Uterus (tissue), 4 donors: ENCODE measurements around the gene LCN9. TPM values are rescaled to one million over a fixed set of nuclear protein-coding genes. Genes with fewer than 3 reads are reported as not detected.

Experiments used
- DNase-seq, 2 donors: peaks; one replicate each; pipeline ENCODE4 v3.0.0-alpha.2; 2019 to 2020
- H3K27ac ChIP-seq, 2 donors: fragments of 200-600 bp; sonication (generic); 1 replicate in 1 of 2; 2 replicates in 1 of 2; pipeline ENCODE4 v1.5.1; 2016 to 2018
- H3K27me3 ChIP-seq, 2 donors: fragments of 200-600 bp; sonication (generic); one replicate each; pipeline ENCODE4 v1.5.1; 2018 to 2019; ENCODE audit warnings: control low read depth in 1 of 2
- H3K36me3 ChIP-seq, 2 donors: fragments of 200-600 bp; sonication (generic); one replicate each; pipeline ENCODE4 v1.5.1; 2019; ENCODE audit warnings: control low read depth in 1 of 2
- H3K4me1 ChIP-seq, 2 donors: fragments of 200-600 bp; sonication (generic); one replicate each; pipeline ENCODE4 v1.5.1; 2018 to 2019; ENCODE audit warnings: control low read depth in 1 of 2
- H3K4me3 ChIP-seq, 2 donors: fragments of 200-600 bp; sonication (generic); 1 replicate in 1 of 2; 2 replicates in 1 of 2; pipeline ENCODE4 v1.5.1; 2018 to 2019; ENCODE audit warnings: mild to moderate bottlenecking in 1 of 2
- H3K9me3 ChIP-seq, 2 donors: fragments of 200-600 bp; sonication (generic); one replicate each; pipeline ENCODE4 v1.5.1; 2019; ENCODE audit warnings: control low read depth in 1 of 2
- POLR2A ChIP-seq, 2 donors: fragments of 450-650 bp; IDR thresholded peaks; one replicate each; pipeline ENCODE4 v1.6.1; 2016; ENCODE audit warnings: antibody characterized with exemption in 2 of 2, mild to moderate bottlenecking in 1 of 2, moderate library complexity in 1 of 2
- intact Hi-C: fragments of 100-400 bp; cut with DNase I; formaldehyde crosslinking; loops from one replicate; pipeline ENCODE4 v1.15.1; 2023; ENCODE audit warnings: low total_unique reads
- total RNA-seq, 4 donors: library from RNA; depleted of rRNA in 3 of 4; stranded (reverse); fragments of >200 nt in 3 of 4; gene quantifications; one replicate each; pipeline versions ENCODE4 v1.1.0 to v1.2.4, GENCODE V29; 2014 to 2023
- TF ChIP-seq, protein P1 (sequence below), 4 experiments: fragments of 200-600 bp in 2 of 4; fragments of 450-650 bp in 2 of 4; sonication (generic) in 2 of 4; IDR thresholded peaks; one replicate each; pipeline ENCODE4 v1.5.1; 2016 to 2019; ENCODE audit warnings: antibody characterized with exemption in 4 of 4, mild to moderate bottlenecking in 2 of 4, moderate library complexity in 1 of 4
- donor health status: DM: yes; HTN: yes; CAD: no.

LCN9 gene
- total RNA-seq, 4 donors from 2014 or later, result not detected

DNA sequence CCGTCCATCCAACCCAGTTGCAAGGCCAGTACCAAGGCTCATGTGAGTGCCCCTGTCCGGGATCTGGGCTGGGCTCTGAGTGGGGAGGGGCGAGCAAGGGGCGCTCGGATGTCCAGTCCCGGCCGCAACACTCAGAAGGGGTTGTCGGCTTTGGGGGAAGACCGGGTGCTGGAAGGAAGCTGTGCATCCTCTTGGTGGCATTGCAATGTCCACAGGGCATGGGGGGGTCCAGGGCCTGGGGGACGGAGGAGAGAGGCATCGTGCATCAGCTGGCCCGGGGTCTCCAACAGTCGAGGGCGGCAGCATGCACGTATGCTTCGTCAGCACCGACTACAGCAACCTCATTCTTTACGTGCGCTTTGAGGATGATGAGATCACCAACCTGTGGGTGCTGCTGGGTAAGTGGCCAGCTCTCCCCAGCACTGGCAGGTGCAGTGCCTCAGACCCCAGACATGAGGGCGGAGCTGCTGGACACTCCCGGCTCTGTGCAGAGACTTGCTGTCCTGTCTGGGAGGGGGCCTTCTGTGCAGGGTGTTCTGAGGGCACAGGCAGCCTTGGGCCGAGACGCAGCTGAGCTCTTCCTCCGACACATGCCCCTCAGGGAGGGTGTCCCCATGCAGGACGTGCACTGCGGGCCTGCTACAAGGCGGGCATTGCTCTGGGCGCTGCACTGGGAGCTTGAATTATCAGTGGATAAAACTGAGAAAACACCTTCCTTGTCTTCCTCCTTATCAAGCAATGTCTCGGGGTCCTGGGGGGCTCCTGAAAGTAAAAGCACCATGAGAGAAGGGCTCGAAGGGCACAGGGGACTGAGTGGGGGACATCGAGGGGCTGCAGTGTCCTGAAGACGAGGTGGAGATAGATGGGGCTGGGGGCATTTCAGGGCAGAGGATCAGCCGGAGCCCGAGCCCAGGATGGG, 46.2 kb upstream of the LCN9 start:
- no peak for DNase-seq
- Histone ChIP-seq H3K9me3 (no peaks in the 10 kb centered on the region), H3K27me3 (no peaks in the 10 kb centered on the region), H3K4me3 (no peak overlapping the region), H3K27ac (no peak overlapping the region), H3K4me1 (no peaks in the 10 kb centered on the region), H3K36me3 (no peaks in the 10 kb centered on the region)
- TF ChIP-seq, protein P1, sequence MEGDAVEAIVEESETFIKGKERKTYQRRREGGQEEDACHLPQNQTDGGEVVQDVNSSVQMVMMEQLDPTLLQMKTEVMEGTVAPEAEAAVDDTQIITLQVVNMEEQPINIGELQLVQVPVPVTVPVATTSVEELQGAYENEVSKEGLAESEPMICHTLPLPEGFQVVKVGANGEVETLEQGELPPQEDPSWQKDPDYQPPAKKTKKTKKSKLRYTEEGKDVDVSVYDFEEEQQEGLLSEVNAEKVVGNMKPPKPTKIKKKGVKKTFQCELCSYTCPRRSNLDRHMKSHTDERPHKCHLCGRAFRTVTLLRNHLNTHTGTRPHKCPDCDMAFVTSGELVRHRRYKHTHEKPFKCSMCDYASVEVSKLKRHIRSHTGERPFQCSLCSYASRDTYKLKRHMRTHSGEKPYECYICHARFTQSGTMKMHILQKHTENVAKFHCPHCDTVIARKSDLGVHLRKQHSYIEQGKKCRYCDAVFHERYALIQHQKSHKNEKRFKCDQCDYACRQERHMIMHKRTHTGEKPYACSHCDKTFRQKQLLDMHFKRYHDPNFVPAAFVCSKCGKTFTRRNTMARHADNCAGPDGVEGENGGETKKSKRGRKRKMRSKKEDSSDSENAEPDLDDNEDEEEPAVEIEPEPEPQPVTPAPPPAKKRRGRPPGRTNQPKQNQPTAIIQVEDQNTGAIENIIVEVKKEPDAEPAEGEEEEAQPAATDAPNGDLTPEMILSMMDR (IDR thresholded peaks at IDR 0.05), result no peak
- no peak for TF ChIP-seq POLR2A (IDR thresholded peaks at IDR 0.05)
- intact Hi-C loops, result no loop called here

- H3K9me3 ChIP-seq, result no peaks in the 10 kb centered on the region
- H3K4me1 ChIP-seq, result no peaks in the 10 kb centered on the region
- no peaks in the 10 kb centered on the region for H3K36me3 ChIP-seq
- H3K27ac ChIP-seq, result no peak overlapping the region
- no peak for DNase-seq
- intact Hi-C loops, result no loop called here
- TF ChIP-seq, protein P1 (IDR thresholded peaks at IDR 0.05), result no peak
- TF ChIP-seq POLR2A (IDR thresholded peaks at IDR 0.05), result no peak
- H3K4me3 ChIP-seq, result no peak overlapping the region
- H3K27me3 ChIP-seq, result no peaks in the 10 kb centered on the region
Measured at GRCh38 chr9:135617538-135617900, 45.6 kb upstream of the LCN9 start.

DNA sequence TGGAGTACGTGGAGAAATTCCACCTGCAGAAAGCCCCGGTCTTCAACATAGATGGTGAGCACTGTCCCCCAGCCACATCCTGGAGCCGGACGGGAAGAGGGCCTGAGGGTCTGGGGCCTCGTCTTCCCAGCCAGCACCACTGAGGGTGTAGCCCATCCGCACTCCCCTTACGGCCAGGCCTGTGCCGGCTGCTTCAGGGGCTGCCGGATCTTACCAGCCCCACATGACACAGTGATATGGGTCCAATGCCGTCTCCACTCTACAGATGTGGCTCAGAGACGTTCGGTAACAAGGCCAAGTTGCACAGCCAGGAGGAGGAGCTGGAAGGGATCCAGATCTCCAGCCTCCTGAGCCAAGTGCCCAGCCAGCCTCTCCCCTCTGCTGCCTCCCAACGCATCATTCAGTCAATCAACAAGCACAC, 45.1 kb upstream of the LCN9 start:
- Histone ChIP-seq H3K4me1 (no peaks in the 10 kb centered on the region), H3K27ac (no peak overlapping the region), H3K27me3 (no peaks in the 10 kb centered on the region), H3K4me3 (no peak overlapping the region), H3K9me3 (no peaks in the 10 kb centered on the region), H3K36me3 (no peaks in the 10 kb centered on the region)
- DNase-seq, result no peak
- TF ChIP-seq, protein P1 (IDR thresholded peaks at IDR 0.05), result no peak
- TF ChIP-seq POLR2A (IDR thresholded peaks at IDR 0.05), result no peak
- intact Hi-C loops, result no loop called here

DNA sequence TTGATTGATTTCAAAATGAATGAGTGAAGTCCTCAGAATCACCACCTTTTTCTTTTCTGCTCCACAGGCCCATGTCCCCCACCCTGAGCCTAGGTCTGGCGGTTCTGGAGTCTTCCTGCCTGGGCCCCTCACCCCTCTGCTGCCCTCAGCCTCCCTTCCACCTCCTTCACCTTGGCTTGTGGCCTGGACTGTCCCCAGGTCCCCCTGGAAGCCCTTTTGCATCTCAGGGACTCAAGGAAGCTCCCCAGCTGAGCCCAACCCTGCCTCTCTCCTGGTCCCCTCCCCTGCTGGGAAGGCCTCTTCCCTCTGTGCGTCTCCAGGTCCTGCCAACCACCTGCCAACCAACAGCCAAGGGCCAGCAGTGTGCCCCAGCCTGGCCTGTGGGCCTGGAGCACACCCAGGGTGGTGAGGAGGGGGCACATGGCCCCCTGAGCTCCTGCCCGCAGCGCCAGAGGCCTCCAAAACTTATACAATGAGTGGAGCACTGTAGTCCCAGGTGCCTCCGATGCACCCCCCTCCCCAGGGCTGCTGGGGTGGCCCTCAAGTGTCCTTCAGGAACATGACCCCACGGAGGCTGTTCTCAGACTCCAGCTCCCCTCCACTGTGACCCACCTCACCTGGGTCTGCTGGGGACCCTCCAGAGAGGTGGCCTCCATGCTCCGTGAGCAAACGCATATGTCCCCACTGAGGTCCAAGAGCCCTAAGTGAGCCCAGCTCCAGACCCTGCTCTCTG, 44.1 kb upstream of the LCN9 start:
- TF ChIP-seq, protein P1 (IDR thresholded peaks at IDR 0.05), result no peak
- no peak for TF ChIP-seq POLR2A (IDR thresholded peaks at IDR 0.05)
- no peak overlapping the region for H3K4me3 ChIP-seq
- no peak overlapping the region for H3K27ac ChIP-seq
- DNase-seq, result no peak
- no peaks in the 10 kb centered on the region for H3K4me1 ChIP-seq
- intact Hi-C loops, result no loop called here
- H3K36me3 ChIP-seq, result no peaks in the 10 kb centered on the region
- no peaks in the 10 kb centered on the region for H3K9me3 ChIP-seq
- H3K27me3 ChIP-seq, result no peaks in the 10 kb centered on the region

DNA sequence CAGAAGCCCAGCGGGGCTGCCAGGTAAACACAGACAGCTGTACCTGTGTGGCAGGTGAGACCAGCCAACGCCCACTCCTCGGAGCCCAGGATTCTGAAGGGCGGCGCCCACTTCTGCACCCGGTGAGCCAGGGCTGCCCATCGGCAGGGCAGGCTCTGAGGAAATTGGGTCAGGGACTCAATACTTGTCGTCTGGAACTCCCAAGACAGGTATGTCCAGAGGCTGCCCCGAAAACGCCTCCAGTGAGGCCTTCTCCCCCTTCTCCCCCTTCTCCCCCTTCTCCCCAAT, 43.6 kb upstream of the LCN9 start:
- Histone ChIP-seq H3K4me1 (no peaks in the 10 kb centered on the region), H3K27me3 (no peaks in the 10 kb centered on the region), H3K9me3 (no peaks in the 10 kb centered on the region), H3K36me3 (no peaks in the 10 kb centered on the region), H3K27ac (no peak overlapping the region), H3K4me3 (no peak overlapping the region)
- DNase-seq, result no peak
- intact Hi-C loops, result no loop called here
- TF ChIP-seq, protein P1 (IDR thresholded peaks at IDR 0.05), result no peak
- TF ChIP-seq POLR2A (IDR thresholded peaks at IDR 0.05), result no peak
